Transverse colon (tissue), 4 donors: ENCODE results near the gene CPS1. TPM values are rescaled to one million over a fixed set of nuclear protein-coding genes. Genes with fewer than 3 reads are reported as not detected.

Source experiments
- DNase-seq: peaks from one replicate; pipeline ENCODE4 v3.0.0-alpha.2; 2019
- H3K27ac ChIP-seq, 4 donors: fragments of 200-600 bp; sonication (generic); 2 replicates each; pipeline ENCODE4 v1.5.1; 2016 to 2018; ENCODE audit warnings: inconsistent platforms in 4 of 4
- H3K27me3 ChIP-seq: fragments of 200-600 bp; sonication (generic); 2 replicates; pipeline ENCODE4 v1.5.1; 2017; ENCODE audit warnings: inconsistent platforms
- H3K36me3 ChIP-seq, 4 donors: fragments of 200-600 bp; sonication (generic); 2 replicates each; pipeline ENCODE4 v1.5.1; 2017 to 2019; ENCODE audit warnings: inconsistent platforms in 4 of 4
- H3K4me1 ChIP-seq, 4 donors: fragments of 200-600 bp; sonication (generic); 2 replicates each; pipeline ENCODE4 v1.5.1; 2017 to 2020; ENCODE audit warnings: inconsistent platforms in 4 of 4
- H3K4me3 ChIP-seq, 4 donors: fragments of 200-600 bp; sonication (generic); 1 replicate in 1 of 4; 2 replicates in 3 of 4; pipeline versions ENCODE4 v1.5.1 to v1.6.1; 2017 to 2019; ENCODE audit warnings: inconsistent platforms in 4 of 4
- H3K9me3 ChIP-seq, 2 donors: fragments of 200-600 bp; sonication (generic); 2 replicates each; pipeline ENCODE4 v1.5.1; 2017 to 2019; ENCODE audit warnings: inconsistent platforms in 2 of 2
- CTCF ChIP-seq, 5 experiments: fragments of 200-600 bp in 3 of 5; fragments of 450-650 bp in 2 of 5; sonication (generic) in 3 of 5; IDR thresholded peaks; 1 replicate in 2 of 5; 2 replicates in 3 of 5; pipeline ENCODE4 v1.5.1; 2016 to 2017; ENCODE audit warnings: antibody characterized with exemption in 5 of 5, inconsistent platforms in 3 of 5, mild to moderate bottlenecking in 2 of 5, moderate library complexity in 1 of 5
- EP300 ChIP-seq: sonication (generic); formaldehyde crosslinking; IDR thresholded peaks from one replicate; pipeline ENCODE4 v1.6.1; 2017; ENCODE audit warnings: antibody characterized with exemption, low read depth
- POLR2A ChIP-seq: fragments of 450-650 bp; IDR thresholded peaks from one replicate; pipeline ENCODE4 v1.6.1; 2016; ENCODE audit warnings: antibody characterized with exemption, mild to moderate bottlenecking, moderate library complexity
- POLR2AphosphoS5 ChIP-seq, 3 donors: sonication (generic); formaldehyde crosslinking; IDR thresholded peaks; one replicate each; pipeline ENCODE4 v1.6.1; 2016; ENCODE audit warnings: antibody characterized with exemption in 3 of 3
- WGBS, 2 donors: methylation state at CpG; one replicate each; pipeline ENCODE4 v1.1.5; 2018; ENCODE audit warnings: low coverage in 1 of 2; 5-methylcytosine and 5-hydroxymethylcytosine counted together
- in situ Hi-C, 4 donors: fragments of 200-750 bp; cut with MboI; loops; one replicate each; pipeline versions ENCODE4 v1.15.0 to v1.15.1; 2017; ENCODE audit warnings: low sequenced_read_pairs in 3 of 4, low pct_ligation_motif_present in 1 of 4, low pct_unique_long_range_greater_than_20kb in 1 of 4
- intact Hi-C: fragments of 100-400 bp; cut with DNase I; formaldehyde crosslinking; loops from one replicate; pipeline ENCODE4 v1.15.1; 2023; ENCODE audit warnings: low total_unique reads
- total RNA-seq, 4 donors: library from RNA; depleted of rRNA; stranded (reverse); fragments of >200 nt; gene quantifications; one replicate each; pipeline ENCODE4 v1.1.0, GENCODE V29; 2016

Gene CPS1
- total RNA-seq, 4 donors from 2014 or later: 0.32 to 0.68 TPM; not detected in 2

- no peak overlapping the region for H3K27ac ChIP-seq
- no peaks in the 10 kb centered on the region for H3K27me3 ChIP-seq
- no peak overlapping the region for H3K4me3 ChIP-seq
- no peaks in the 10 kb centered on the region for H3K36me3 ChIP-seq
- TF ChIP-seq POLR2AphosphoS5 (IDR thresholded peaks at IDR 0.05): no peak
- TF ChIP-seq POLR2A: no peak
- TF ChIP-seq EP300: no peak
- no peak for TF ChIP-seq CTCF (IDR thresholded peaks at IDR 0.05)
- intact Hi-C loops: no loop called here
- H3K4me1 ChIP-seq: no peaks in the 10 kb centered on the region
- WGBS, 2 donors: 83 to 92% methylated on average over 1 of the region's 1 CpG
- in situ Hi-C loops: no loop called here
- H3K9me3 ChIP-seq: no peaks in the 10 kb centered on the region
- DNase-seq: no peak
Measured at GRCh38 chr2:210687786-210688470, 131.5 kb downstream of the CPS1 start.

GRCh38 chr2:210707900-210708299 is 151.5 kb downstream of the CPS1 start:
- TF ChIP-seq EP300 (no peak), POLR2AphosphoS5 (IDR thresholded peaks at IDR 0.05) (no peak), POLR2A (no peak), CTCF (IDR thresholded peaks at IDR 0.05) (no peak)
- Histone ChIP-seq H3K4me3 (no peak overlapping the region), H3K9me3 (no peaks in the 10 kb centered on the region), H3K27ac (no peak overlapping the region), H3K36me3 (no peaks in the 10 kb centered on the region), H3K27me3 (no peaks in the 10 kb centered on the region), H3K4me1 (no peaks in the 10 kb centered on the region)
- in situ Hi-C loops (no loop called here), intact Hi-C loops (no loop called here)
- 30 to 67% methylated on average over 1 to 2 of the region's 2 CpGs for WGBS, 2 donors
- DNase-seq: no peak

- no peaks in the 10 kb centered on the region for H3K9me3 ChIP-seq
- TF ChIP-seq POLR2A (no peak), EP300 (no peak), POLR2AphosphoS5 (IDR thresholded peaks at IDR 0.05) (no peak), CTCF (IDR thresholded peaks at IDR 0.05) (no peak)
- no peaks in the 10 kb centered on the region for H3K36me3 ChIP-seq
- 27% methylated on average over 2 of the region's 2 CpGs; no CpG with 5 or more reads in 1 of the 2 donors for WGBS, 2 donors
- in situ Hi-C loops (no loop called here), intact Hi-C loops (no loop called here)
- H3K4me3 ChIP-seq: no peak overlapping the region
- H3K27me3 ChIP-seq: no peaks in the 10 kb centered on the region
- DNase-seq: no peak
- H3K4me1 ChIP-seq: no peaks in the 10 kb centered on the region
- no peak overlapping the region for H3K27ac ChIP-seq
Measured at GRCh38 chr2:210713122-210713521, 156.7 kb downstream of the CPS1 start.

GRCh38 chr2:210715560-210716082 is 159.2 kb downstream of the CPS1 start:
- WGBS, 2 donors: 66 to 81% methylated on average over 5 of the region's 5 CpGs
- H3K9me3 ChIP-seq: no peaks in the 10 kb centered on the region
- TF ChIP-seq CTCF (IDR thresholded peaks at IDR 0.05): no peak
- no peak for TF ChIP-seq POLR2A
- no peak for TF ChIP-seq EP300
- no peak for TF ChIP-seq POLR2AphosphoS5 (IDR thresholded peaks at IDR 0.05)
- H3K27ac ChIP-seq: no peak overlapping the region
- H3K4me3 ChIP-seq: no peak overlapping the region
- no peaks in the 10 kb centered on the region for H3K36me3 ChIP-seq
- intact Hi-C loops: no loop called here
- no peaks in the 10 kb centered on the region for H3K27me3 ChIP-seq
- H3K4me1 ChIP-seq: no peaks in the 10 kb centered on the region
- in situ Hi-C loops: no loop called here
- DNase-seq: no peak
